GM12874 (cell line): ENCODE measurements around the gene LRRN4.

Experiments used
- TF ChIP-seq, protein P1 (sequence below): IDR thresholded peaks from 2 replicates; pipeline ENCODE4 v1.5.1; 2011; ENCODE audit warnings: low read depth, mild to moderate bottlenecking, control low read depth, low read length, moderate library complexity; ENCODE audit not compliant: insufficient read depth

LRRN4 gene

DNA sequence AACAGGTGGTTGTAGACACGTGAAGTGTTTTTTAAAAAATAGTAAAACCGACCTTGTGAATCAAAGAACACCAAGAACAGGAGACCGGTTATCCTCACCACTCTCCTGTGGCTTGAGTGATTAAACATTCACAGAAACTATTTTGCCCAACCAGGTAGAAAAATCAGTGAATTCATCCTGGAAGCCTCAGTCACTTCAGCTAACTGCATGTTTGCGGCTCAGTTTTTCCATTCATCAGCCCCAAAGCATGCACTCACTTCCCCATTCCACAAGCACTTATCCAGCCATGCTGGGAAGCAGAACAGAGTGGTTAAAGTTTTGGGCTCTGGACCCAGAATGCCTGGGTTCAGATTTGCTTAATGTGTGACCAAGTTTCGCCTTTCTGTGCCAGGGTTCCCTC lies 2.4 kb downstream of the LRRN4 start:
- TF ChIP-seq, protein P1, sequence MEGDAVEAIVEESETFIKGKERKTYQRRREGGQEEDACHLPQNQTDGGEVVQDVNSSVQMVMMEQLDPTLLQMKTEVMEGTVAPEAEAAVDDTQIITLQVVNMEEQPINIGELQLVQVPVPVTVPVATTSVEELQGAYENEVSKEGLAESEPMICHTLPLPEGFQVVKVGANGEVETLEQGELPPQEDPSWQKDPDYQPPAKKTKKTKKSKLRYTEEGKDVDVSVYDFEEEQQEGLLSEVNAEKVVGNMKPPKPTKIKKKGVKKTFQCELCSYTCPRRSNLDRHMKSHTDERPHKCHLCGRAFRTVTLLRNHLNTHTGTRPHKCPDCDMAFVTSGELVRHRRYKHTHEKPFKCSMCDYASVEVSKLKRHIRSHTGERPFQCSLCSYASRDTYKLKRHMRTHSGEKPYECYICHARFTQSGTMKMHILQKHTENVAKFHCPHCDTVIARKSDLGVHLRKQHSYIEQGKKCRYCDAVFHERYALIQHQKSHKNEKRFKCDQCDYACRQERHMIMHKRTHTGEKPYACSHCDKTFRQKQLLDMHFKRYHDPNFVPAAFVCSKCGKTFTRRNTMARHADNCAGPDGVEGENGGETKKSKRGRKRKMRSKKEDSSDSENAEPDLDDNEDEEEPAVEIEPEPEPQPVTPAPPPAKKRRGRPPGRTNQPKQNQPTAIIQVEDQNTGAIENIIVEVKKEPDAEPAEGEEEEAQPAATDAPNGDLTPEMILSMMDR, result no peak

DNA sequence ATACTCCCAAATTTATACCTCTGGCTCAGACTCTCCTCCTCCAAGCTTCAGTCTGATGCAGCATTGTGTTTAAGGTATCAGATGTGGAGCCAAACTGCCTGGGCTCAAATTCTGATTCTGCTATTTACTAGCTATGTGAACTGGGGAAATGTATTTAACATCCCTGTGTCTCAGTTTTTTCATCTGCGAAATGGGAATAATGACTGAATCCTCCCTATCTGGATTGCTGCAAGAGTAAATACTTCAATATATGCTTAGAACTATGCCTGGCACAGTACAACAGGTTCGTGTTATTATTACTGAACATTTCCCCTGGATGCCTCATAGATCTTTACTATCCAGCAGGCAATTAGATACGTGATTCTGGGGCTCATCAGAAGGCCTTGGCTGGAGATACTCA lies 5.5 kb downstream of the LRRN4 start:
- TF ChIP-seq, protein P1, result no peak

DNA sequence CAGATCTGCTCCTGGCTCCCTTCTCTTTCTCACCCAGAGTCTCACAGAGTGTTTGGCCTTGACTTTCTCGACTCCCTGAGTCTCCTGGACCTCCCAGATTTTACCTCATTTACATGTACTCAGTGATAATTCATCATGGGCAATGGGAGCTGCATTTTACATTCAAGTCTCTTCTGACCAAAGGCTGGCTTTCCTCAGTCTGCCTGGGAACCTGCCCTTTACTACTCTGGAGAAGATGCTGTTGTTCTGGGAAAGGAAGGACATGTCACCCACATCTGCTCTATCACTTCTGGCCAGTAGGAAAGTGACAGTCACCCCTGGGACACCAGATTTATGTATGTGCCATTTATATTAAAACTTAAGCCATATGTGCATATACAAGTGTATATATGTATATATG lies 7.4 kb downstream of the LRRN4 start:
- TF ChIP-seq, protein P1, result no peak

DNA sequence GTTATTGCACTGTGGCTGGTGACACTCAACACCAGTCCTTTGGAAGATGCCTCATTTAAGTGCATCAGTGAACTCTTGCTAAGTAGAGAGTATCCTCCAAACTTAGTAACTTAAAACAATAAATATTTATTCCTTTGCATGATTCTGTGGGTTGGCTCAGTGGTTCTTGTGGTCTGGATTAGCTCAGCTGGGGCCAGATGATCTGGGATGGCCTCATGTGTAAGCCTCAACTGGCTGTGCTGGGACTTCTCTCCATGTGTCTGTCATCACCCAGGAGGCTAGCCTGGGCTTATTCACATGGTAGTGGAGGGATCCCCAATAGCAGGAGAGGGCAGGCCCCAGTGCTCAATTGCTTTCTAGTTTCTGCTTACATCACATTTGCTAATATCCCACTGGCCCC lies 8.3 kb downstream of the LRRN4 start:
- TF ChIP-seq, protein P1, result no peak

DNA sequence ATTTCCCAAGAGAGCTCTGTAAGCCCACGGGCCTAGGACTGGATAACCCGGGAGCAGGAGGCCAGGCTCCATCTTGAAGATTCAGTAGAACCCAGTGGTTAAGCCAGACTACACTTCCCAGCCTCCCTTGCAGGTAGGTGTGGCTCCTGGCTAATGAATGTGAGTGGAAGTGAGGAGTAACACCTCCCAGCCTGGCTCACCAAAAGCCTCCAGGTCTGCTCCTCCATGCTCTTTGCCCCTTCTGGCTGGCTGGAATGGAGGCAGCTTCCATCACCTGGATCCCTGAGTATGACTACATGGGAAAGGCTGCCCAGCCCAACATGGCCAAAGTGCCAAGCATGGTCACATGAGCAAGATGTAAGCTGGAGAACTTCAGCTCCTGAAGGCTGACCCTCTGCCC lies 9.7 kb downstream of the LRRN4 start:
- TF ChIP-seq, protein P1, result no peak

DNA sequence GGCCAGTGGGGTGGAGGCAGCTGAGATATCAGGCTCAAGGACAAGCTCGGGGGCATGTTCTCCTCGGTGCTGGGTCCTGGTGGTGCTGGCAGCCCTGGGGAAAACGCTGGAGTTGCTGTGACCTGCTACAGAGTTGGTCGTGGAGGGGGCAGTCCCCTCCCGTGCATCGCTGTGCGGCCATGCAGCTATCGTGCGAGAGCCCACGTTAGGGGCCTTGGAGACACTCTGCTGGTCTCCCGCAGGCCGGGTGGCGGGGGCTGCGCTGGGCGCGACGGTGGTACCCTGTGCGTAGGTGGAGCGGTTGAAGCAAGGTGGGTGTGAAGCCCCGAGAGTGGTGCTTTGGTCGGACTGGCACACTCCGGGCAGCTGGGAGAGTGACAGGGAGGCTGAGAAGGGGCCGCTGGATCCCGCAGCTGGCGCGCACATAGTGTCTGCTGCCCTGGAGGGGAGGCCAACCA lies 12.0 kb downstream of the LRRN4 start:
- TF ChIP-seq, protein P1, result no peak

DNA sequence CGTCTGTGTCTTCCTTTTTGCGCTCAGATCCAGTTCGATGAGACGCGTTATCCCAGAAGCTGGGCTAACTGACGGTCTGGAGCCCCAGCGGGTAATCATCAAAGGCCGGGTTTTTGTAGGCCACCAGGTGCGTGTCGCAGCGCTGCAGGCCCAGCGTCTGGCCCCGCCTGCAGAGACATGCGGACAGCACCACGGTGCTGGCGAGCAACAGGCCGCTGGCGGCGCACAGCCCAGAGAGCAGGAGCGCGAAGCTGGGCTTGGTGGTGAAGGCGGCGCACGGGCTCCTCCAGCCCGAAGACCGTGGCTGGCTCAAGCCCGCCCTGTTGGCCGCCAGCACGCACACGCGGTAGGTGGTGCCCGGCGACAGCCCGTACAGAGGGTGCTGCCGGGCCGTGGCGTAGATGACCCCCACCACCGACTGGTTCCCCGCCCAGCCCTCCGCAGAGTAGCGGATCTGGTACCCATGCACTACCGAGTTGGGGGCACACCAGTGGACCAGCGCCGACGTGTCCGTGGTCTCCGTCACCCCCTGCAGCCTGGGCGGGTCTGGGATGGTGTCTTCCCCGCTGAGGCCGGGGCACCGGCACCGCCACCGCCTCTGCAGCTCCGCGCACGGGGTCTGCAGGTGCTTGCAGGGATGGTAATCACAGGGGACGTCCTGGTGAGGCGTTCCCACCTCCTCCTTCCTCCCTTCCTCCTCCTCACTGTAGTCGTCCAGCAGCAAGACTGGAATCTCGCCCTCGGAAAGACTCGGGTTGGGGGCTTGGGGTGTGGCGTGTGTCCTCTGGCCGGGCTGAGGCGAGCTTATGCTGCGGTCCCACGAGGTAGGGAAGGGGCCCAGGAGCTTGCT lies 12.7 kb downstream of the LRRN4 start:
- TF ChIP-seq, protein P1, result no peak
